ENCODE results near the gene DLG1.

- TF ChIP-seq CTCF (IDR thresholded peaks at IDR 0.05) (no peak), POLR2A (IDR thresholded peaks at IDR 0.05) (no peak), EP300 (IDR thresholded peaks at IDR 0.05; ENCODE audit: low read depth) (no peak)
These were observed 270.3 kb downstream of the DLG1 start for GRCh38 chr3:197027896-197028727.

Measured in transverse colon (tissue), 3 donors.